Measurements from ENCODE around the gene WDR81. TPM values are rescaled to one million over a fixed set of nuclear protein-coding genes. Genes with fewer than 3 reads are reported as not detected.
"Not testable (repeated sequence)": the region's sequence is repeated elsewhere in the genome, so short reads cannot be mapped to it uniquely, and the experiment has no call there.

The WDR81 gene
- total and polyA plus RNA-seq, 2 donors (not counting 3 experiments of a cell fraction or from before 2014, with no cell fraction given) = 10.4 to 17.3 TPM

- dilution Hi-C loops (cut with MboI; ENCODE audit: extremely low pct_ligation_motif_present, low sequenced_read_pairs) (no loop called here), intact Hi-C loops (cut with micrococcal nuclease) (no loop called here)
- no peak overlapping the region for H3K9ac ChIP-seq (replicated peaks; ENCODE audit: extremely low read depth, insufficient read depth, low read length)
- no peaks in the 10 kb centered on the region for H3K79me2 ChIP-seq (ENCODE audit: control insufficient read depth, insufficient read depth, low read length)
- H3K9me3 ChIP-seq (replicated peaks; ENCODE audit: control insufficient read depth, insufficient read depth, low read length) = no peaks in the 10 kb centered on the region
- BruUV-seq (replicated peaks) = no TSS peak
- FAIRE-seq (no peak), DNase-seq (ENCODE audit: low read depth, low spot score) (no peak)
- H3K27ac ChIP-seq (ENCODE audit: insufficient read depth, low read depth, low read length) = no peak overlapping the region
- H3K4me3 ChIP-seq (replicated peaks in 1 of 3; ENCODE audit: insufficient read depth in 1 of 3, low read depth in 1 of 3, low read length in 3 of 3) = no peak overlapping the region
- ChIA-PET CTCF (interaction anchor here (1.1 kb wide), 1 partner anchor 46 kb away, joined by 4 read pairs; no protein-coding TSS in a partner anchor), POLR2A (no interaction called here)
- no peaks in the 10 kb centered on the region for H3K27me3 ChIP-seq (ENCODE audit: control insufficient read depth in 2 of 2, insufficient read depth in 2 of 2, low read length in 2 of 2)
- no peaks in the 10 kb centered on the region for H3K4me1 ChIP-seq (ENCODE audit: control insufficient read depth, extremely low read depth, insufficient read depth, low read length)
- no peak overlapping the region for H2AFZ ChIP-seq (ENCODE audit: low read depth, low read length)
- no peak for TF ChIP-seq POLR2A (IDR thresholded peaks at IDR 0.05; ENCODE audit: low read depth, low read length)
- TF ChIP-seq JUN (IDR thresholded peaks at IDR 0.05; ENCODE audit: borderline replicate concordance, insufficient read depth, insufficient read length, low read depth) = no peak
- no peak for TF ChIP-seq CTCF (IDR thresholded peaks at IDR 0.05; ENCODE audit: extremely low read depth in 1 of 2, insufficient read depth in 1 of 2, low read depth in 1 of 2, low read length in 2 of 2)
- TF ChIP-seq EZH2 (IDR thresholded peaks at IDR 0.05; ENCODE audit: borderline replicate concordance, low read depth, low read length, severe bottlenecking) = no peak
- no peak for TF ChIP-seq MYC (IDR thresholded peaks at IDR 0.05; ENCODE audit: low read depth, low read length)
- H4K20me1 ChIP-seq (replicated peaks; ENCODE audit: control insufficient read depth, extremely low read depth, insufficient read depth, low read length) = no peaks in the 10 kb centered on the region
- H3K36me3 ChIP-seq (ENCODE audit: control insufficient read depth in 2 of 2, extremely low read depth in 1 of 2, insufficient read depth in 2 of 2, low read length in 2 of 2) = peaks cover 0 to 2% of the 10 kb centered on the region in 2 experiments
- no peak overlapping the region for H3K4me2 ChIP-seq (ENCODE audit: insufficient read depth, low read length)
- H3K9me1 ChIP-seq (replicated peaks; ENCODE audit: control insufficient read depth, extremely low read depth, insufficient read depth, low read length) = no peaks in the 10 kb centered on the region
Observed at GRCh38 chr17:1737531-1738291, 13.2 kb downstream of the WDR81 start.

GRCh38 chr17:1741899-1742298 is 17.4 kb downstream of the WDR81 start:
- H2AFZ ChIP-seq (ENCODE audit: low read depth, low read length); dilution Hi-C loops (cut with MboI; ENCODE audit: extremely low pct_ligation_motif_present, low sequenced_read_pairs); FAIRE-seq; H3K4me1 ChIP-seq (ENCODE audit: control insufficient read depth, extremely low read depth, insufficient read depth, low read length); H3K27me3 ChIP-seq (ENCODE audit: control insufficient read depth in 2 of 2, insufficient read depth in 2 of 2, low read length in 2 of 2); POLR2A ChIA-PET; H3K9me3 ChIP-seq (replicated peaks; ENCODE audit: control insufficient read depth, insufficient read depth, low read length); H4K20me1 ChIP-seq (replicated peaks; ENCODE audit: control insufficient read depth, extremely low read depth, insufficient read depth, low read length); H3K36me3 ChIP-seq (ENCODE audit: control insufficient read depth in 2 of 2, extremely low read depth in 1 of 2, insufficient read depth in 2 of 2, low read length in 2 of 2); H3K9ac ChIP-seq (replicated peaks; ENCODE audit: extremely low read depth, insufficient read depth, low read length); H3K79me2 ChIP-seq (ENCODE audit: control insufficient read depth, insufficient read depth, low read length); BruUV-seq (replicated peaks); DNase-seq (ENCODE audit: low read depth, low spot score); H3K9me1 ChIP-seq (replicated peaks; ENCODE audit: control insufficient read depth, extremely low read depth, insufficient read depth, low read length); H3K4me2 ChIP-seq (ENCODE audit: insufficient read depth, low read length); intact Hi-C loops (cut with micrococcal nuclease); H3K4me3 ChIP-seq (replicated peaks in 1 of 3; ENCODE audit: insufficient read depth in 1 of 3, low read depth in 1 of 3, low read length in 3 of 3); H3K27ac ChIP-seq (ENCODE audit: insufficient read depth, low read depth, low read length): not testable (repeated sequence)
- CTCF ChIA-PET = interaction anchor here (0.8 kb wide), 1 partner anchor 42 kb away, joined by 3 read pairs; no protein-coding TSS in a partner anchor

Data from endothelial cell of umbilical vein (primary cell).